Kidney (tissue), 14 donors: ENCODE measurements around the gene SOCS4. TPM values are rescaled to one million over a fixed set of nuclear protein-coding genes. Genes with fewer than 3 reads are reported as not detected.

Source experiments
- DNase-seq, 5 donors: peaks; one replicate each; pipeline ENCODE4 v3.0.0-alpha.2; 2013 to 2020
- FAIRE-seq: peaks from 2 replicates; lab custom pipeline; 2012; peaks lifted over from hg19 to GRCh38; lab: Jason Lieb, UNC
- H3K27ac ChIP-seq, 2 donors: one replicate each; pipeline ENCODE4 v1.7.0; 2013; ENCODE audit warnings: low read depth in 2 of 2, low read length in 2 of 2, inconsistent platforms in 1 of 2
- H3K27me3 ChIP-seq: one replicate; pipeline ENCODE4 v1.7.1; 2013; ENCODE audit warnings: low read length, inconsistent platforms; ENCODE audit not compliant: control insufficient read depth, insufficient read depth
- H3K36me3 ChIP-seq, 3 donors: one replicate each; pipeline versions ENCODE4 v1.7.0 to v1.7.1; 2013; ENCODE audit warnings: low read length in 3 of 3, control low read depth in 1 of 3, inconsistent platforms in 1 of 3; ENCODE audit not compliant: insufficient read depth in 3 of 3, control insufficient read depth in 2 of 3
- H3K4me1 ChIP-seq, 3 donors: one replicate each; pipeline versions ENCODE4 v1.7.0 to v1.7.1; 2013; ENCODE audit warnings: low read length in 3 of 3, inconsistent platforms in 1 of 3, low read depth in 1 of 3; ENCODE audit not compliant: control insufficient read depth in 2 of 3, insufficient read depth in 2 of 3
- H3K4me3 ChIP-seq, 3 donors: one replicate each; pipeline versions ENCODE4 v1.7.0 to v1.8.1; 2013; ENCODE audit warnings: low read length in 3 of 3, control low read depth in 1 of 3, inconsistent platforms in 1 of 3
- H3K9ac ChIP-seq, 3 donors: one replicate each; pipeline versions ENCODE4 v1.7.0 to v1.7.1; 2013; ENCODE audit warnings: low read length in 3 of 3, control low read depth in 1 of 3, inconsistent platforms in 1 of 3
- H3K9me3 ChIP-seq, 3 donors: one replicate each; pipeline versions ENCODE4 v1.7.0 to v1.7.1; 2013; ENCODE audit warnings: low read length in 3 of 3, control low read depth in 1 of 3, inconsistent platforms in 1 of 3; ENCODE audit not compliant: control insufficient read depth in 2 of 3, insufficient read depth in 1 of 3
- intact Hi-C: fragments of 100-400 bp; cut with DNase I; formaldehyde crosslinking; loops from one replicate; pipeline ENCODE4 v1.11.1; 2022
- polyA plus RNA-seq: library from polyadenylated mRNA; stranded (reverse); fragments of 350-450 nt; fragmentation: Illumina TruSeq; extraction: RNeasy Lipid Tissue Mini Kit (QIAGEN cat#74804); gene quantifications from one replicate; pipeline ENCODE4 v1.2.3, GENCODE V29; 2014; ENCODE audit warnings: low read depth, low replicate concordance; ENCODE audit not compliant: insufficient read depth
- total RNA-seq: library from RNA; stranded (reverse); fragmentation: NEBNext Ultra II Directional; extraction: Animal tissue kit (Norgen Biotek cat#: 25700); gene quantifications from one replicate; pipeline ENCODE4 v1.2.1, GENCODE V29; 2021
- TF ChIP-seq, protein P1 (sequence below): IDR thresholded peaks from 3 replicates; pipeline ENCODE4 v1.5.1; 2012; ENCODE audit warnings: mild to moderate bottlenecking, moderate library complexity, borderline replicate concordance; ENCODE audit not compliant: insufficient read depth; ENCODE audit errors: extremely low read depth
- donor health status: control.
- donor health status: control.
- donor health status: control.
- donor health status: control.
- donor health status: control.
- donor health status: DM: yes; HTN: yes; CAD: no.
- donor health status: Normal renal cell carcinoma (clear cell type).

Gene SOCS4
- total and polyA plus RNA-seq, 2 donors from 2014 or later = 6.0 to 30.5 TPM

DNA sequence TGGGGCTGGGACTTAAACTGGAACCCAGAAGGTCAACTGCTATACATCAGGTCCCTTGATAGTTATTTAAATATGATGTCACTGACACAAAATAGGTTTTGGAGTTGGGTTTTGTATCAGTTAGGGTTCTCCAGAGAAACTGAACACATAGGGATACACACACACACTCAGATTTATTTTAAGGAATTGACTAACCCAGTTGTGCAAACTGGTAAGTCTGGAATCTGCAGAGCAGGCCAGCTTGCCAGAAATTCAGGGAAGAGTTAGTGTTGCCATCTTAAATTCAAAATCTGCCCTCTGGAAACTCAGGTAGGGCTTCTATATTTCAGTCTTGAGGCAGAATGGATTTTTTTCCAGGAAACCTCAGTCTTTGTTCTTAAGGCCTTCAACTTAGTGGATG, 61.3 kb downstream of the SOCS4 start:
- no peak for DNase-seq
- no peaks in the 10 kb centered on the region for H3K9me3 ChIP-seq
- H3K4me3 ChIP-seq = no peak overlapping the region
- FAIRE-seq = no peak
- H3K27ac ChIP-seq = no peak overlapping the region
- no peaks in the 10 kb centered on the region for H3K4me1 ChIP-seq
- intact Hi-C loops = no loop called here
- TF ChIP-seq, protein P1, sequence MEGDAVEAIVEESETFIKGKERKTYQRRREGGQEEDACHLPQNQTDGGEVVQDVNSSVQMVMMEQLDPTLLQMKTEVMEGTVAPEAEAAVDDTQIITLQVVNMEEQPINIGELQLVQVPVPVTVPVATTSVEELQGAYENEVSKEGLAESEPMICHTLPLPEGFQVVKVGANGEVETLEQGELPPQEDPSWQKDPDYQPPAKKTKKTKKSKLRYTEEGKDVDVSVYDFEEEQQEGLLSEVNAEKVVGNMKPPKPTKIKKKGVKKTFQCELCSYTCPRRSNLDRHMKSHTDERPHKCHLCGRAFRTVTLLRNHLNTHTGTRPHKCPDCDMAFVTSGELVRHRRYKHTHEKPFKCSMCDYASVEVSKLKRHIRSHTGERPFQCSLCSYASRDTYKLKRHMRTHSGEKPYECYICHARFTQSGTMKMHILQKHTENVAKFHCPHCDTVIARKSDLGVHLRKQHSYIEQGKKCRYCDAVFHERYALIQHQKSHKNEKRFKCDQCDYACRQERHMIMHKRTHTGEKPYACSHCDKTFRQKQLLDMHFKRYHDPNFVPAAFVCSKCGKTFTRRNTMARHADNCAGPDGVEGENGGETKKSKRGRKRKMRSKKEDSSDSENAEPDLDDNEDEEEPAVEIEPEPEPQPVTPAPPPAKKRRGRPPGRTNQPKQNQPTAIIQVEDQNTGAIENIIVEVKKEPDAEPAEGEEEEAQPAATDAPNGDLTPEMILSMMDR = no peak
- H3K36me3 ChIP-seq = no peaks in the 10 kb centered on the region
- no peak overlapping the region for H3K9ac ChIP-seq
- H3K27me3 ChIP-seq = no peaks in the 10 kb centered on the region

DNA sequence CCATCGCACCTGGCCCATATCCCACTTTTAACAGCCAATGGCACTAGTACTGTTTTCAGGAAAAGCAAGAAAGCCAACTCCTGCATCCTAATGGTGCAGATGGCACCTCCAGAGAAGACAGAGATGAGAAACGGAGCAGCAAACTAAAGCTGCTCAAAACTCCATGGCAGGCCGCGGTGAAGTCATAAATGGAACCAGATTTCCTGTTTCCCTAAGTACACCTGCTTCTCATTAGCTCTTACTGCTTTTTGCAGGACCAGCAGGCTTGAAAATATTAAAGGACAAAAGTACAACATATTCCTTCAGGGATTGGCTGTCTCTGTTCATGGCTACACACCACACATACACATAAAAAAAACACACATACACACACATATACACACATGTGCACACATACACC, 65.3 kb downstream of the SOCS4 start:
- Histone ChIP-seq H3K27me3 (no peaks in the 10 kb centered on the region), H3K4me3 (no peak overlapping the region), H3K36me3 (no peaks in the 10 kb centered on the region), H3K9ac (no peak overlapping the region), H3K27ac (no peak overlapping the region), H3K4me1 (no peaks in the 10 kb centered on the region), H3K9me3 (no peaks in the 10 kb centered on the region)
- TF ChIP-seq, protein P1 = no peak
- intact Hi-C loops = no loop called here
- no peak for DNase-seq
- no peak for FAIRE-seq

DNA sequence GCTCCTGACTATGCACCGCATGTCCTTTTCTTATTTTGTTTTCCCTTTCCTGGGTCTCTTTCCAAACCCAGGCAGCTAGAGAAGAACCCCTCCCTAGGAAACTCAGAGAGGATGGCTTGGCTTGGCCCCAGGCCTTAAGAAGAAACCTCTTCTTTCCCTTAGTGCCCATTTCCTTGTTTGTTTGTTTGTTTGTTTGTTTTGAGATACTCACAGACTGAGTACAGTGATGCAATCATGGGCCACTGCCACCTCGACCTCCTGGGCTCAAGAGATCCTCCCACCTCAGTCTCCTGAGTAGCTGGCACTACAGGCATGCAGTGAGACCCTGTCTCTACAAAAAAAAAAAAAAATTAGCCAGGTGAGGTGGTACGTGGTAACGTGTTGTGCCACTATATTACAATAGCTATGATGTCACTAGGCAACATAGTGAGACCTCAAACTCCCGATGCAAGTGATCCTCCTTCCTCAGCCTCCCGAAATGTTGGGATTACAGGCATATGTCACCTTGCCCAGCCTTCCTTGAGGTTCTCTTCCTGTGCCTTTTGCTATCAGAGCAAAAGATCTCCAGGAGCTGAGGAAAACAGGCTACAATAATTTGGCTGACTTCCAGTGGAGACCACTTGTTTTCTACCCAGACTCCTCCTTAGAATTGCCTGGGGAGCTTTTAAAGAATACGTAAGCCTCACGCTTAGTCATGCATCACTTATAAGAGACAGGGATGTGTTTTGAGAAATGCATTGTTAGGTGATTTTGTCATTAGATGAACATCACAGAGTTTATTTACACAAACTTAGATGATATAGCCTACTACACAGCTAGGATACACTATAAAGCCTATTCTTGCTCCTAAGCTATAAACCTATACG, 67.5 kb downstream of the SOCS4 start:
- Histone ChIP-seq H3K4me1 (peaks cover 0 to 4% (median 0%) of the 10 kb centered on the region in 3 donors), H3K27ac (no peak overlapping the region), H3K9me3 (no peaks in the 10 kb centered on the region), H3K9ac (no peak overlapping the region), H3K27me3 (no peaks in the 10 kb centered on the region), H3K4me3 (no peak overlapping the region), H3K36me3 (no peaks in the 10 kb centered on the region)
- TF ChIP-seq, protein P1 = no peak
- no peak for DNase-seq
- no peak for FAIRE-seq
- intact Hi-C loops = no loop called here
